IMR-90 (cell line): ENCODE measurements around the gene HSPG2. TPM values are rescaled to one million over a fixed set of nuclear protein-coding genes. Genes with fewer than 3 reads are reported as not detected.

Experiments
- ATAC-seq: fragments of 200-7000 bp; cut with Tn5 transposase; 2 replicates; pipeline ENCODE4 v1.9.1; 2020; ENCODE audit warnings: low read depth, mild to moderate bottlenecking, moderate library complexity
- BruUV-seq: library from RNA; stranded (reverse); fragments of 400-500 nt; replicated peaks from 2 replicates; lab custom pipeline; 2021; lab: Mats Ljungman, UMichigan
- CTCF ChIA-PET: fragments of 300-600 bp; formaldehyde crosslinking; extraction: SDS; loops from one replicate; lab custom pipeline; 2021; ENCODE audit warnings: antibody characterized with exemption; lab: Yijun Ruan, JAX
- POLR2A ChIA-PET: fragments of 300-600 bp; sonication (Branson Sonifier 250); formaldehyde crosslinking; loops from one replicate; lab custom pipeline; 2022; ENCODE audit warnings: antibody characterized with exemption; ENCODE audit not compliant: unreplicated experiment; lab: Charles Lee
- DNase-seq: peaks from one replicate; pipeline ENCODE4 v3.0.0; 2013
- H2AFZ ChIP-seq: replicated peaks from 2 replicates; pipeline ENCODE3; 2013; ENCODE audit warnings: low read length, mild to moderate bottlenecking; ENCODE audit not compliant: poor library complexity
- H2AK5ac ChIP-seq: 2 replicates; pipeline ENCODE4 v1.6.1; 2013; ENCODE audit warnings: low read depth, low read length, inconsistent platforms
- H2AK9ac ChIP-seq: replicated peaks from 2 replicates; pipeline ENCODE3; 2013; ENCODE audit warnings: mild to moderate bottlenecking, low read depth, low read length, moderate library complexity; ENCODE audit not compliant: poor library complexity
- H2BK120ac ChIP-seq: 2 replicates; pipeline ENCODE4 v1.6.1; 2013; ENCODE audit warnings: low read depth, low read length, inconsistent platforms
- H2BK15ac ChIP-seq: 3 replicates; pipeline ENCODE4 v1.6.1; 2013; ENCODE audit warnings: low read depth, low read length, inconsistent platforms
- H2BK20ac ChIP-seq: 2 replicates; pipeline ENCODE4 v1.6.1; 2013; ENCODE audit warnings: low read depth, mild to moderate bottlenecking, inconsistent platforms, low read length, moderate library complexity
- H2BK5ac ChIP-seq: 2 replicates; pipeline ENCODE4 v1.6.1; 2013; ENCODE audit warnings: mild to moderate bottlenecking, low read depth, low read length, inconsistent platforms; ENCODE audit not compliant: poor library complexity, severe bottlenecking
- H3K14ac ChIP-seq: replicated peaks from 2 replicates; pipeline ENCODE4 v1.6.1; 2013; ENCODE audit warnings: low read depth, low read length, inconsistent platforms
- H3K18ac ChIP-seq: 2 replicates; pipeline ENCODE4 v1.6.1; 2013; ENCODE audit warnings: low read depth, low read length, control low read depth
- H3K23ac ChIP-seq: 2 replicates; pipeline ENCODE4 v1.6.1; 2013; ENCODE audit warnings: low read depth, low read length, inconsistent platforms
- H3K27ac ChIP-seq: 2 replicates; pipeline ENCODE4 v1.5.1; 2013; ENCODE audit warnings: mild to moderate bottlenecking, control low read depth, low read length; ENCODE audit not compliant: insufficient read depth
- H3K27me3 ChIP-seq: 2 replicates; pipeline ENCODE4 v1.6.1; 2013; ENCODE audit warnings: low read length; ENCODE audit not compliant: control insufficient read depth, insufficient read depth
- H3K36me3 ChIP-seq: 2 replicates; pipeline ENCODE4 v1.6.1; 2013; ENCODE audit warnings: low read length, mixed read lengths; ENCODE audit not compliant: control insufficient read depth, insufficient read depth
- H3K4ac ChIP-seq: 2 replicates; pipeline ENCODE4 v1.6.1; 2013; ENCODE audit warnings: low read depth, low read length, inconsistent platforms
- H3K4me1 ChIP-seq: 2 replicates; pipeline ENCODE4 v1.6.1; 2013; ENCODE audit warnings: low read length, mixed read lengths; ENCODE audit not compliant: control insufficient read depth, insufficient read depth
- H3K4me2 ChIP-seq: 2 replicates; pipeline ENCODE4 v1.6.1; 2013; ENCODE audit warnings: low read depth, mild to moderate bottlenecking, control low read depth, low read length, moderate library complexity
- H3K4me3 ChIP-seq: 2 replicates; pipeline ENCODE4 v1.5.1; 2013; ENCODE audit warnings: low read depth, mild to moderate bottlenecking, control low read depth, low read length, moderate library complexity; ENCODE audit not compliant: insufficient read depth
- H3K56ac ChIP-seq: 2 replicates; pipeline ENCODE4 v1.6.1; 2013; ENCODE audit warnings: low read length, inconsistent platforms; ENCODE audit not compliant: insufficient read depth; ENCODE audit errors: extremely low read depth
- H3K79me1 ChIP-seq, 2 experiments: 2 replicates each; pipeline ENCODE4 v1.6.1; 2013; ENCODE audit warnings: low read length in 2 of 2, inconsistent platforms in 1 of 2, low read depth in 1 of 2
- H3K9ac ChIP-seq: 2 replicates; pipeline ENCODE4 v1.6.1; 2013; ENCODE audit warnings: low read depth, low read length, control low read depth
- H3K9me1 ChIP-seq: 2 replicates; pipeline ENCODE4 v1.6.1; 2013; ENCODE audit warnings: low read length, inconsistent platforms; ENCODE audit not compliant: insufficient read depth
- H3K9me3 ChIP-seq: 2 replicates; pipeline ENCODE4 v1.6.1; 2013; ENCODE audit warnings: low read length; ENCODE audit not compliant: control insufficient read depth, insufficient read depth
- H4K20me1 ChIP-seq: 2 replicates; pipeline ENCODE4 v1.6.1; 2013; ENCODE audit warnings: low read length, inconsistent platforms; ENCODE audit not compliant: insufficient read depth
- H4K5ac ChIP-seq: 2 replicates; pipeline ENCODE4 v1.6.1; 2013; ENCODE audit warnings: mild to moderate bottlenecking, low read depth, low read length, control low read depth
- H4K8ac ChIP-seq, 2 experiments: 2 replicates each; pipeline ENCODE4 v1.6.1; 2013; ENCODE audit warnings: low read depth in 2 of 2, low read length in 2 of 2, control low read depth in 1 of 2, inconsistent platforms in 1 of 2
- H4K91ac ChIP-seq: 2 replicates; pipeline ENCODE4 v1.6.1; 2013; ENCODE audit warnings: low read depth, low read length, inconsistent platforms; ENCODE audit not compliant: insufficient read depth
- BHLHE40 ChIP-seq: fragments of 150-350 bp; IDR thresholded peaks from 2 replicates; pipeline ENCODE4 v1.6.1; 2016; ENCODE audit warnings: mild to moderate bottlenecking, low read depth, low read length
- CEBPB ChIP-seq: IDR thresholded peaks from 2 replicates; pipeline ENCODE4 v1.6.1; 2012; ENCODE audit warnings: low read depth, low read length, improper control_type of control experiment
- CHD1 ChIP-seq: IDR thresholded peaks from 2 replicates; pipeline ENCODE4 v1.6.1; 2012; ENCODE audit warnings: low read depth, low read length, improper control_type of control experiment
- FOS ChIP-seq: fragments of 150-350 bp; IDR thresholded peaks from 2 replicates; pipeline ENCODE4 v1.6.1; 2016; ENCODE audit warnings: low read depth, low read length
- MAFK ChIP-seq: IDR thresholded peaks from 2 replicates; pipeline ENCODE4 v1.6.1; 2012; ENCODE audit warnings: low read depth, low read length, improper control_type of control experiment
- MAZ ChIP-seq: IDR thresholded peaks from 2 replicates; pipeline ENCODE4 v1.6.1; 2012; ENCODE audit warnings: low read depth, mild to moderate bottlenecking, low read length, improper control_type of control experiment, moderate library complexity, borderline replicate concordance
- MXI1 ChIP-seq: IDR thresholded peaks from 2 replicates; pipeline ENCODE4 v1.6.1; 2012; ENCODE audit warnings: low read depth, mild to moderate bottlenecking, low read length, moderate library complexity, borderline replicate concordance
- NFE2L2 ChIP-seq: fragments of 150-350 bp; IDR thresholded peaks from 2 replicates; pipeline ENCODE4 v1.6.1; 2016; ENCODE audit warnings: low read depth, mild to moderate bottlenecking, low read length
- POLR2A ChIP-seq: IDR thresholded peaks from 2 replicates; pipeline ENCODE4 v1.6.1; 2012; ENCODE audit warnings: mild to moderate bottlenecking, low read depth, low read length
- RAD21 ChIP-seq: IDR thresholded peaks from 2 replicates; pipeline ENCODE4 v1.6.1; 2012; ENCODE audit warnings: low read length, improper control_type of control experiment
- RCOR1 ChIP-seq: IDR thresholded peaks from 2 replicates; pipeline ENCODE4 v1.6.1; 2012; ENCODE audit warnings: mild to moderate bottlenecking, low read length, improper control_type of control experiment; ENCODE audit not compliant: insufficient replicate concordance
- RFX5 ChIP-seq: IDR thresholded peaks from 2 replicates; pipeline ENCODE4 v1.8.0; 2012; ENCODE audit warnings: low read depth, mild to moderate bottlenecking, low read length, moderate library complexity
- SMC3 ChIP-seq: fragments of 150-350 bp; IDR thresholded peaks from 2 replicates; pipeline ENCODE4 v1.6.1; 2016; ENCODE audit warnings: low read depth, mild to moderate bottlenecking, antibody characterized with exemption, low read length, moderate library complexity
- USF2 ChIP-seq: fragments of 150-350 bp; IDR thresholded peaks from 2 replicates; pipeline ENCODE4 v1.6.1; 2017; ENCODE audit warnings: mild to moderate bottlenecking, antibody characterized with exemption, low read length, low read depth
- WGBS, 2 experiments: methylation state at CpG; one replicate each; pipeline versions ENCODE4 v1.1.5 to v1.1.7; 2013; ENCODE audit warnings: missing lambda C conversion rate in 2 of 2; ENCODE audit not compliant: insufficient read length in 1 of 2; ENCODE audit errors: extremely low coverage in 2 of 2; 5-methylcytosine and 5-hydroxymethylcytosine counted together
- dilution Hi-C: fragments of 300-500 bp; cut with HindIII; formaldehyde crosslinking; loops from one replicate; pipeline ENCODE4 v1.14.3; 2018; ENCODE audit warnings: low sequenced_read_pairs; ENCODE audit not compliant: unreplicated experiment
- in situ Hi-C: fragments of 300-500 bp; cut with MboI; formaldehyde crosslinking; loops from 3 replicates; pipeline ENCODE4 v1.14.3; 2019; ENCODE audit warnings: low sequenced_read_pairs, inconsistent platforms, mixed read lengths
- intact Hi-C: fragments of 100-400 bp; cut with micrococcal nuclease; formaldehyde crosslinking; loops from 2 replicates; pipeline ENCODE4 v1.10.0; 2022
- polyA plus RNA-seq, 3 experiments: library from polyadenylated mRNA; depleted of rRNA; stranded (reverse); fragments of >200 nt; gene quantifications; 2 replicates each; pipeline ENCODE4 v1.2.3, GENCODE V29; 2012; ENCODE audit warnings: low replicate concordance in 1 of 3
- total RNA-seq: library from RNA; depleted of rRNA; stranded (reverse); fragments of >200 nt; gene quantifications from 2 replicates; pipeline ENCODE4 v1.2.3, GENCODE V29; 2012
- TF ChIP-seq, protein P1 (sequence below): fragments of 150-350 bp; IDR thresholded peaks from 2 replicates; pipeline ENCODE4 v1.6.1; 2016; ENCODE audit warnings: low read depth, mild to moderate bottlenecking, low read length, moderate library complexity, borderline replicate concordance
- TF ChIP-seq, protein P2 (sequence below): conservative IDR thresholded peaks from 2 replicates; pipeline ENCODE4 v1.5.1; 2012; ENCODE audit warnings: mild to moderate bottlenecking, low read depth, low read length, improper control_type of control experiment

HSPG2 gene
- total and polyA plus RNA-seq, 2 of the 4 experiments (the other 2 are of a cell fraction), result 15.8 to 94.0 TPM

DNA sequence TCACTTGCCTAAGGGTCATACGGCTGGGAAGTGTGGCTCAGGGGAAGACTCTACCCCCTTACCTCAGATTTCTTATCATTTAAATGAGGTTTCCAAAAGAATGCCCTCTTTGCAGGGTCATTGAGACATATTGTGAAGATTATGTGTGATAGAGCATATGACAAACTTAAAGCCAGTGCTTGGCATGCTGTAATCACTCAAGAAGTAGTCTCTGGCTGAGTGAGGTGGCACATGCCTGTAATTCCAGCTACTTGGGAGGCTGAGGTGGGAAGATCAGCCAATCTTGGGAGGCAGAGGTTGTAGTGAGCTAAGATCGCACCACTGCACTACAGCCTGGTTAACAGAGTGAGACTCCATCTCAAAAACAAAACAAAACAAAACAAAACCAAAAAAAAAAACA lies 132.6 kb downstream of the HSPG2 start:
- no CpG with 5 or more reads among the region's 2 CpGs for WGBS, 2 experiments
- CTCF ChIA-PET, result no interaction called here

More for the DNA sequence above, 132.6 kb downstream of the HSPG2 start:
- Histone ChIP-seq H4K8ac (no peak overlapping the region), H2AK5ac (no peak overlapping the region), H3K27ac (no peak overlapping the region), H3K4ac (no peak overlapping the region), H2BK5ac (no peak overlapping the region), H2BK20ac (no peak overlapping the region), H2AFZ (no peak overlapping the region), H3K4me3 (no peak overlapping the region), H4K91ac (no peak overlapping the region), H3K9me1 (no peaks in the 10 kb centered on the region), H3K23ac (no peak overlapping the region), H3K36me3 (no peaks in the 10 kb centered on the region), H3K79me1 (no peaks in the 10 kb centered on the region), H2BK120ac (no peak overlapping the region), H3K18ac (no peak overlapping the region), H3K4me1 (peaks cover 2% of the 10 kb centered on the region; the same call in 1 of the 2 replicates), H4K5ac (no peak overlapping the region), H4K20me1 (no peaks in the 10 kb centered on the region), H3K27me3 (no peaks in the 10 kb centered on the region), H2BK15ac (no peak overlapping the region), H2AK9ac (no peak overlapping the region), H3K4me2 (no peak overlapping the region), H3K56ac (no peak overlapping the region), H3K9me3 (no peaks in the 10 kb centered on the region), H3K9ac (no peak overlapping the region), H3K14ac (no peak overlapping the region)
- DNase-seq (no peak), ATAC-seq (peak; percentile 37)
- TF ChIP-seq FOS (no peak), POLR2A (no peak), MAFK (no peak), CHD1 (no peak), MAZ (no peak), BHLHE40 (no peak), CEBPB (no peak), RAD21 (no peak), NFE2L2 (no peak), RCOR1 (no peak), RFX5 (no peak), SMC3 (no peak), USF2 (no peak), MXI1 (no peak)
- TF ChIP-seq, protein P1, sequence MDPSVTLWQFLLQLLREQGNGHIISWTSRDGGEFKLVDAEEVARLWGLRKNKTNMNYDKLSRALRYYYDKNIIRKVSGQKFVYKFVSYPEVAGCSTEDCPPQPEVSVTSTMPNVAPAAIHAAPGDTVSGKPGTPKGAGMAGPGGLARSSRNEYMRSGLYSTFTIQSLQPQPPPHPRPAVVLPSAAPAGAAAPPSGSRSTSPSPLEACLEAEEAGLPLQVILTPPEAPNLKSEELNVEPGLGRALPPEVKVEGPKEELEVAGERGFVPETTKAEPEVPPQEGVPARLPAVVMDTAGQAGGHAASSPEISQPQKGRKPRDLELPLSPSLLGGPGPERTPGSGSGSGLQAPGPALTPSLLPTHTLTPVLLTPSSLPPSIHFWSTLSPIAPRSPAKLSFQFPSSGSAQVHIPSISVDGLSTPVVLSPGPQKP, result no peak
- TF ChIP-seq, protein P2, sequence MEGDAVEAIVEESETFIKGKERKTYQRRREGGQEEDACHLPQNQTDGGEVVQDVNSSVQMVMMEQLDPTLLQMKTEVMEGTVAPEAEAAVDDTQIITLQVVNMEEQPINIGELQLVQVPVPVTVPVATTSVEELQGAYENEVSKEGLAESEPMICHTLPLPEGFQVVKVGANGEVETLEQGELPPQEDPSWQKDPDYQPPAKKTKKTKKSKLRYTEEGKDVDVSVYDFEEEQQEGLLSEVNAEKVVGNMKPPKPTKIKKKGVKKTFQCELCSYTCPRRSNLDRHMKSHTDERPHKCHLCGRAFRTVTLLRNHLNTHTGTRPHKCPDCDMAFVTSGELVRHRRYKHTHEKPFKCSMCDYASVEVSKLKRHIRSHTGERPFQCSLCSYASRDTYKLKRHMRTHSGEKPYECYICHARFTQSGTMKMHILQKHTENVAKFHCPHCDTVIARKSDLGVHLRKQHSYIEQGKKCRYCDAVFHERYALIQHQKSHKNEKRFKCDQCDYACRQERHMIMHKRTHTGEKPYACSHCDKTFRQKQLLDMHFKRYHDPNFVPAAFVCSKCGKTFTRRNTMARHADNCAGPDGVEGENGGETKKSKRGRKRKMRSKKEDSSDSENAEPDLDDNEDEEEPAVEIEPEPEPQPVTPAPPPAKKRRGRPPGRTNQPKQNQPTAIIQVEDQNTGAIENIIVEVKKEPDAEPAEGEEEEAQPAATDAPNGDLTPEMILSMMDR, result no peak
- intact Hi-C loops, result no loop called here
- no TSS peak for BruUV-seq
- in situ Hi-C loops, result no loop called here
- POLR2A ChIA-PET, result no interaction called here
- dilution Hi-C loops, result no loop called here
